Mesendoderm (in vitro differentiated cells): ENCODE results near the gene NADK2.

Experiments used
- DNase-seq: peaks from one replicate; pipeline ENCODE4 v3.0.0; 2013
- H2AK5ac ChIP-seq: 2 replicates; pipeline ENCODE4 v1.6.1; 2013; ENCODE audit warnings: low read length, inconsistent platforms
- H2BK120ac ChIP-seq: 2 replicates; pipeline ENCODE4 v1.6.1; 2013; ENCODE audit warnings: low read depth, mild to moderate bottlenecking, low read length, moderate library complexity, mixed read lengths
- H2BK15ac ChIP-seq: replicated peaks from 2 replicates; pipeline ENCODE4 v1.6.1; 2013; ENCODE audit warnings: low read depth, mild to moderate bottlenecking, moderate library complexity
- H2BK5ac ChIP-seq: 2 replicates; pipeline ENCODE4 v1.6.1; 2013; ENCODE audit warnings: low read length, inconsistent platforms
- H3K18ac ChIP-seq: 2 replicates; pipeline ENCODE4 v1.6.1; 2013; ENCODE audit warnings: mild to moderate bottlenecking, low read length, mixed read lengths
- H3K23ac ChIP-seq: one replicate; pipeline ENCODE4 v1.6.1; 2013; ENCODE audit warnings: low read length
- H3K27ac ChIP-seq: 2 replicates; pipeline ENCODE4 v1.5.1; 2013; ENCODE audit warnings: low read depth, mild to moderate bottlenecking, inconsistent platforms, low read length, moderate library complexity
- H3K27me3 ChIP-seq: 2 replicates; pipeline ENCODE4 v1.6.1; 2013; ENCODE audit warnings: low read length, control low read depth, mild to moderate bottlenecking, inconsistent platforms; ENCODE audit not compliant: insufficient read depth, poor library complexity
- H3K36me3 ChIP-seq: 2 replicates; pipeline ENCODE4 v1.6.1; 2013; ENCODE audit warnings: low read length, inconsistent platforms; ENCODE audit not compliant: control insufficient read depth, insufficient read depth
- H3K4ac ChIP-seq: one replicate; pipeline ENCODE4 v1.6.1; 2013; ENCODE audit warnings: low read depth, mild to moderate bottlenecking, low read length, moderate library complexity
- H3K4me1 ChIP-seq: 2 replicates; pipeline ENCODE4 v1.6.1; 2013; ENCODE audit warnings: low read depth, low read length, inconsistent platforms; ENCODE audit not compliant: control insufficient read depth
- H3K4me2 ChIP-seq: 2 replicates; pipeline ENCODE4 v1.6.1; 2013; ENCODE audit warnings: low read length
- H3K4me3 ChIP-seq: 2 replicates; pipeline ENCODE4 v1.5.1; 2013; ENCODE audit warnings: mild to moderate bottlenecking, low read length
- H3K56ac ChIP-seq: one replicate; pipeline ENCODE4 v1.6.1; 2013; ENCODE audit warnings: low read length
- H3K79me1 ChIP-seq: 2 replicates; pipeline ENCODE4 v1.6.1; 2013; ENCODE audit warnings: low read length, inconsistent platforms
- H3K79me2 ChIP-seq: 2 replicates; pipeline ENCODE4 v1.6.1; 2013; ENCODE audit warnings: mild to moderate bottlenecking, low read length; ENCODE audit not compliant: control insufficient read depth, insufficient read depth
- H3K9ac ChIP-seq: 2 replicates; pipeline ENCODE4 v1.6.1; 2013; ENCODE audit warnings: low read length, inconsistent platforms
- H4K5ac ChIP-seq: one replicate; pipeline ENCODE4 v1.6.1; 2013; ENCODE audit warnings: low read length
- H4K8ac ChIP-seq: one replicate; pipeline ENCODE4 v1.6.1; 2013; ENCODE audit warnings: low read depth, mild to moderate bottlenecking, control low read depth, low read length, moderate library complexity
- WGBS: extraction: QIAGEN DNeasy Blood & Tissue Kit; methylation state at CpG from one replicate; pipeline ENCODE4 v1.1.7; 2013; ENCODE audit warnings: low lambda C conversion rate, missing lambda C conversion rate; ENCODE audit not compliant: insufficient coverage; ENCODE audit errors: extremely low coverage; 5-methylcytosine and 5-hydroxymethylcytosine counted together

Gene NADK2

DNA sequence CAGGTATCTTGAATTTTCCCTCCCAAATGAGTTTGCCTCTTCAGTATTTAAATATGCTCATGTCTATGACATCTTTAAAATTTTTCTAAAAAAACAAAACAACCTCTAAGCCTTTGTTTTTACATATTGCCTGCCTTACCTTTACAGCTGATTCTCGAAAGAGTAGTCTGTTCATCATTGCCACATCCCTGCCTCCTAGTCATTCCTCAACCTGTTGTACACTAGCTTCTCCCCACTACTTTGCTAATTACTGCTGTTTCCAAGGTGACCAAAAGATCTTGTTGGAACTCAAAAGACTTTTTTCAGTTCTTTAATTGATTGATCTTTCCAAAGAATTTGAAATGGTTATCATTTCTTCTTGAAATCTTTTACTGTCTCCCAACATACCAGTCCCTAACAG, 1.9 kb upstream of the NADK2 start:
- H2BK120ac ChIP-seq, result no peak overlapping the region
- no peaks in the 10 kb centered on the region for H3K36me3 ChIP-seq
- no peak overlapping the region for H3K4ac ChIP-seq
- H3K56ac ChIP-seq, result no peak overlapping the region
- peaks cover 2% of the 10 kb centered on the region for H3K4me1 ChIP-seq
- no peak overlapping the region for H3K9ac ChIP-seq
- no peak overlapping the region for H3K18ac ChIP-seq
- H2AK5ac ChIP-seq, result no peak overlapping the region
- H2BK15ac ChIP-seq, result no peak overlapping the region
- H3K79me2 ChIP-seq, result no peaks in the 10 kb centered on the region
- H3K27ac ChIP-seq, result no peak overlapping the region
- no peaks in the 10 kb centered on the region for H3K27me3 ChIP-seq
- DNase-seq, result no peak
- H3K4me2 ChIP-seq, result no peak overlapping the region
- no peak overlapping the region for H3K4me3 ChIP-seq
- H3K79me1 ChIP-seq, result no peaks in the 10 kb centered on the region
- H4K5ac ChIP-seq, result no peak overlapping the region
- H4K8ac ChIP-seq, result no peak overlapping the region
- WGBS, result no CpG with 5 or more reads among the region's 1 CpG
- no peak overlapping the region for H3K23ac ChIP-seq
- H2BK5ac ChIP-seq, result no peak overlapping the region

DNA sequence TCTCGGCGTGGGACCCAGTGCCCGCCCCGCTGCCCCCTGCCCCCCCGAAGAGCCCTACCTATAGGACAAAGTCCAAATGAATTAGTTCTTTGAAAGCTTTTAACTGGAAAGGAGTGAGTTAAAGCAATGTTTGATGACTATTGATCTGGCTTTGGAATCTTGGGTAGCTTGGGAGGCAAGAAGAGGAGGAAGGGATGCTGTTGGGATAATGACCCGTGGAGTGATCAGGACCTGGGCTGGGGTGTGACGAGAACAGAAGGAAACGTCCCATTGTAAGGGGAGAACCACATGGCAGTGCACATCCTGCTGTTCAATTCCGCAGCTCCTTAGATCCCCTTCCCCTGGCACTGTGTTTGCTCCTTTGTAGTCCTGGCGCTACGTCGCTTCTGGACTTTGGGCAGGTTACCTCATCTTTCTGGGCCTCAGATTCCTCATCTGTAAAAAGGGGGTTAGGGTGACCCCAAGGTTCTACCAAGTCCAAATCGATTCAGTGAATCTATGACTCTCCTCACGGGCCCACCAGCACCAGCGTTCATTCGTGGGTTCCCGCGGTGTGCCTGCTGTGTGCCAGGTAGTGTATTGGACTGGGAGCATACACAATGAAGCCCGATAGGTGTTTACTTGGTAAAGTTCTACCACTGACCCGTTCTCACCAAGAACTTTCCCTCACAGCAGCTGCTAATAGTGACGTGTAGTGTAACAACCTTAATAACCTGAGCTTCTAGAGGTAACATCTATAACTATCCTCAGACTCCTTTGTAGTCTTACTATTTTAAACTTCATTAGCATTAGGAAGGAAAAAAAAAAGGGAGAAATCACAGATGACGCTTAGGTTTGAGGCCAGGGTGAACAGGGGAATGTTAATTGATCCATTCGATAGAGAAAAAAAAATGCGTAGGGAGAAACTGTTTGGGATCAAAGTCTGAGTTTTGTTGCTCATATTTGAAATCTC, 1.1 kb upstream of the NADK2 start:
- no peak overlapping the region for H2BK5ac ChIP-seq
- peak overlapping the region; percentile 49 for H3K4me2 ChIP-seq
- H3K56ac ChIP-seq, result peak overlapping the region; percentile 85
- no peaks in the 10 kb centered on the region for H3K79me1 ChIP-seq
- no peak overlapping the region for H2BK120ac ChIP-seq
- no peak overlapping the region for H3K23ac ChIP-seq
- no peak overlapping the region for H4K8ac ChIP-seq
- H3K4me1 ChIP-seq, result peaks cover 2% of the 10 kb centered on the region
- peak overlapping the region; percentile 76 for H3K4ac ChIP-seq
- no peaks in the 10 kb centered on the region for H3K27me3 ChIP-seq
- H3K36me3 ChIP-seq, result no peaks in the 10 kb centered on the region
- no peak overlapping the region for H4K5ac ChIP-seq
- peak overlapping the region; percentile 55 for H3K18ac ChIP-seq
- no peak for DNase-seq
- H3K9ac ChIP-seq, result peak overlapping the region; percentile 59
- H2BK15ac ChIP-seq, result no peak overlapping the region
- no peaks in the 10 kb centered on the region for H3K79me2 ChIP-seq
- H3K27ac ChIP-seq, result peak overlapping the region; percentile 7
- WGBS, result no CpG with 5 or more reads among the region's 24 CpGs
- no peak overlapping the region for H3K4me3 ChIP-seq
- no peak overlapping the region for H2AK5ac ChIP-seq

GRCh38 chr5:36240779-36241630, 720 bp downstream of the NADK2 start:
- DNase-seq, result peak; percentile 84
- Histone ChIP-seq H2BK5ac (no peak overlapping the region), H3K4me1 (peaks cover 2% of the 10 kb centered on the region)

GRCh38 chr5:36239370-36240293, 2.1 kb downstream of the NADK2 start:
- no peak overlapping the region for H2BK120ac ChIP-seq
- no peak overlapping the region for H2BK5ac ChIP-seq
- no peak overlapping the region for H3K4me3 ChIP-seq
- H3K36me3 ChIP-seq, result no peaks in the 10 kb centered on the region
- no peak overlapping the region for H2BK15ac ChIP-seq
- WGBS, result no CpG with 5 or more reads among the region's 4 CpGs
- no peak for DNase-seq
- H4K5ac ChIP-seq, result no peak overlapping the region
- no peak overlapping the region for H3K9ac ChIP-seq
- H3K4me2 ChIP-seq, result no peak overlapping the region
- H3K56ac ChIP-seq, result no peak overlapping the region
- H3K79me1 ChIP-seq, result no peaks in the 10 kb centered on the region
- no peaks in the 10 kb centered on the region for H3K79me2 ChIP-seq
- no peak overlapping the region for H3K23ac ChIP-seq
- H3K4ac ChIP-seq, result no peak overlapping the region
- H3K27ac ChIP-seq, result no peak overlapping the region
- no peak overlapping the region for H4K8ac ChIP-seq
- H3K27me3 ChIP-seq, result no peaks in the 10 kb centered on the region
- H3K4me1 ChIP-seq, result peaks cover 2% of the 10 kb centered on the region
- no peak overlapping the region for H3K18ac ChIP-seq
- no peak overlapping the region for H2AK5ac ChIP-seq

More at GRCh38 chr5:36240779-36241630, 720 bp downstream of the NADK2 start:
- WGBS, result no CpG with 5 or more reads among the region's 61 CpGs
- Histone ChIP-seq H3K18ac (peak overlapping the region; percentile 53), H4K8ac (no peak overlapping the region), H3K36me3 (no peaks in the 10 kb centered on the region), H3K4ac (peak overlapping the region; percentile 10), H2BK120ac (no peak overlapping the region), H3K79me2 (no peaks in the 10 kb centered on the region), H3K4me2 (peak overlapping the region; percentile 62), H4K5ac (no peak overlapping the region), H2BK15ac (no peak overlapping the region), H3K27me3 (no peaks in the 10 kb centered on the region), H2AK5ac (no peak overlapping the region), H3K4me3 (peak overlapping the region; percentile 15), H3K23ac (peak overlapping the region; percentile 53), H3K79me1 (no peaks in the 10 kb centered on the region), H3K56ac (peak overlapping the region; percentile 85), H3K27ac (peak overlapping the region; percentile 34), H3K9ac (peak overlapping the region; percentile 86)

- no CpG with 5 or more reads among the region's 2 CpGs for WGBS
- no peak overlapping the region for H3K4me3 ChIP-seq
These were observed 3.0 kb downstream of the NADK2 start for GRCh38 chr5:36238502-36239295.

More at GRCh38 chr5:36238502-36239295, 3.0 kb downstream of the NADK2 start:
- Histone ChIP-seq H3K9ac (no peak overlapping the region), H3K36me3 (no peaks in the 10 kb centered on the region), H3K4me2 (no peak overlapping the region), H4K5ac (no peak overlapping the region), H3K27ac (no peak overlapping the region), H3K79me1 (no peaks in the 10 kb centered on the region), H3K23ac (no peak overlapping the region), H2BK5ac (no peak overlapping the region), H3K79me2 (no peaks in the 10 kb centered on the region), H3K4me1 (peaks cover 2% of the 10 kb centered on the region), H3K27me3 (no peaks in the 10 kb centered on the region), H2BK15ac (no peak overlapping the region), H3K56ac (no peak overlapping the region), H3K18ac (no peak overlapping the region), H4K8ac (no peak overlapping the region), H2BK120ac (no peak overlapping the region), H3K4ac (no peak overlapping the region), H2AK5ac (no peak overlapping the region)
- DNase-seq, result no peak
